GM19438 (cell line): Measurements from ENCODE around the gene STXBP6.
"Not testable (repeated sequence)": the region's sequence is repeated elsewhere in the genome, so short reads cannot be mapped to it uniquely, and the experiment has no call there.

Experiments used
- ATAC-seq: cut with Tn5 transposase; IDR thresholded peaks from one replicate; pipeline ENCODE4 v1.9.1; 2021; ENCODE audit warnings: low read depth; ENCODE audit not compliant: unreplicated experiment

STXBP6 gene

GRCh38 chr14:24840204-24840893 lies 209.6 kb downstream of the STXBP6 start:
- no peak for ATAC-seq

- no peak for ATAC-seq
These were observed 210.2 kb downstream of the STXBP6 start for GRCh38 chr14:24839617-24840203.

DNA sequence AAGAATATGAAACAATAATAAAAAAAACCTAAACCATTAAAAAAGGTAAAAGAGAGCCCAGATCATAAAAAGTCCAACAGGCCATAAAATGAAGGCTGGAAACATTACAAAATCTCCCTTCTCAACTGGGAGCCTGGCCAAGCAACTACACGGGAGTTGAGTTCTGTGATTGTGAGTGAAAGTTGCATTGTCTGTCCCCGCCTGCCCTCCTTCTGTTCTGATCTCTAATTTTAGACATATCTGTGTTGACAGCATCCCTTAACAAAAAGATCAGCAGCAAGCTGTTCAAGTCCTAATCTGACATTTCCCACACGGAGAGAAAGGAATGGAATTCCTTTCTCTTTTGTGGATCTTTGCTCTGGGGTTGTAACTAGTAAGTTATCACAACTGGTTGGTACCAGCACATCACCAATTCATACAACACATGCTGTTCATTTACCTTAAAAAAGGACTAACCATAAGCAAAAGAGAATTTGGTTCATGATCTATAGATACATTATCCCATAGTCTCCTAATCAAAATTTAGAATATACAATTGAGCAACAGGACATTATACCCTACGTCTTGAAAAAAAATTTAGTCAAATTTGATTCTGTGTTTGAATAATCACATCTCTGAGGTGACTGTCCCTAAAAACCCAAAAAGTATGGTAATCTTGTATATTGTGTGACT lies 210.9 kb downstream of the STXBP6 start:
- ATAC-seq, result no peak

DNA sequence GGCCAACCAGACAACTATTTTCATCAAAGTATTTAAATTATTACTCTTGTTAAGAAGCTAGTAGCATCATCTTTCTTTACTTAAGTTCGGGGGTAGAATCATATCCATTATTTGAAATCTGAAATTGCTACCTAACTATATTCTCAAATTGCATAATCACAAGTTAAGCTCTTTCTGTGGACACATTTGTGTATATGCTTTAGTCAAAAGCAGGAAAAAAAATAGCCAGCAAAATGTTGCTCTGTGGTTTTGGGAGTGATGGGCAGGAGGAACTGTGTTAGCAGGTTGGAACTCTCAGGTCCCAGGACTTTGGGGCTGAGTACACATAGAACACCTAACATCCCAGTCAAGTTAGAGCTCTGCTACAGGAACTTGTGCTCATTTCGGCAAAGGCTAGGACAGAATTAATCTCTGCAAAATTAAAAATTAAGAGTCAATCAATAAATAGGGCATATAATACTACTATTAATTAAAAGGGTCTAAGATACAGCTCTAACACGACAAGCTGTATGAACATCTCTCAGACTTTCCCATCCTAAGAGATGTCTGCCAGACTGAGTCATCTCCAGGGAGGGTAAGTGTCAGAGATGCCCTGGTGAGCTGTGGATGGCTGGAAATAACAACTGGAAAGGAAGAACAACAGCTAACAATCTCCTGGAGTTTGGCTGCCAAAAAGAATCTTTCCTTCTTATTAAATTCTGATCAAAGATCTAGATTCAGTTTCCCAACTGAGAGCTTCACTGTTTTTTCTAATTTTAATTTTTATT lies 212.5 kb downstream of the STXBP6 start:
- no peak for ATAC-seq

DNA sequence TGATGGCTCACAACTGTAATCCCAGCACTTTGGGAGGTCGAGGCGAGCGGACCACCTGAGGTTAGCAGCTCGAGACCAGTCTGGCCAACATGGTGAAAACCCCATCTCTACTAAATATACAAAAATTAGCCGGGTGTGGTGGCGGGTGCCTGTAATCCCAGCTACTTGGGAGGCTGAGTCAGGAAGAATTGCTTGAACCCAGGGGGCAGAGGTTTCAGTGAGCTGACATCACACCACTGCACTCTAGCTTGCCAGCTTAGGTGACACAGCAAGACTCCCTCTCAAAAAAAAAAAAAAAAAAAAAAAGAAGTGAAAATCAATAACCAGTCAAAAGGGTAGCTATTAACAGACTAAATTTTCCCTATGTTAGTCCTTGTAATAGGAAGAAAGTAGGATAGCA lies 213.6 kb downstream of the STXBP6 start:
- not testable (repeated sequence) for ATAC-seq

- ATAC-seq, result no peak
These were observed 215.0 kb downstream of the STXBP6 start for GRCh38 chr14:24834956-24835355.

GRCh38 chr14:24833385-24833784 lies 216.6 kb downstream of the STXBP6 start:
- no peak for ATAC-seq

- ATAC-seq, result no peak
These were observed 218.3 kb downstream of the STXBP6 start for GRCh38 chr14:24831677-24832076.

- ATAC-seq, result no peak
These were observed 220.1 kb downstream of the STXBP6 start for GRCh38 chr14:24829862-24830261.

DNA sequence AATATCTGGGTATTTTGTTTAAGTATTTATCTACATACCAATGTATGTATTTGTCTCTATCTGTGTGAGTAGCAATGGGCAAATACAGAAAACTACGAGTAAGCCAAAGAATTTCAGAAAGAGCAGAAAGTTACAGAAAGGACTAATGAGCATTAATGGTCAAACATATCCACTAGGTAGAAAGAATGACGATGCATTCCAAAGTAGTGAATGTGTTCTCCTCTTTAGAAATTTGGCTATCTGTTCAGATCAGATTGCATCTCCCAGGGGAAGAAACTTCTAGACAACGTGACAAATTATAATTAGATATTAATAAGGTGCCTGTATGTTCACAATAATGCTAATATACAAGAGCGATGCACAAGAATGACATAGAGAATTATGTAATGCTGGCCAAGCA lies 221.5 kb downstream of the STXBP6 start:
- no peak for ATAC-seq

- no peak for ATAC-seq
These were observed 223.6 kb downstream of the STXBP6 start for GRCh38 chr14:24826390-24826789.

GRCh38 chr14:24820616-24821015 lies 229.3 kb downstream of the STXBP6 start:
- no peak for ATAC-seq

DNA sequence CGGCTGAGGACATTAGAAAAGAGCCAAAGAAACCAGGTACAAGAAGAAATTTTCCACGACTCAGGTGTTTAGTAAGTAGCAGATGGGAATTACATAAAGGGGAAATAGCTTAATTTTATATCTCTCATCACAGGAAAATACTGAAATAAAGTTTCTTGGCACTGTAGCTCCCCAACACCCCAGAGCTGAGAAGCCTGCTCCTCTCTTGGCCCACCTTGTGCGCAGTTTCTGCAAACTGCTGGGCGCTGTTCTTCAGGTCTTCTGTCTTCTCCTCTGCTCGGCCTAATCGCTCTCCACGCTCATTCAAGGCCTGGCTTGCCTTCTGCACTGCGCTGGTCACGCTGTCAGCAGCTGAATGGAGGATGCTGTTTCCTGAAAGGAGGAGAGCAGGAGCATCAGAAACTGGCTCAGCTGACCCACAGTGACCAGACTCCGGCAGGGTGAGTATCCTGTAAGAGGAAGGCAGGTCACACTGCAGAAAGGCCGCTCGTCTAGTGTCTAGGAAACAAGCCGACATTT lies 231.1 kb downstream of the STXBP6 start:
- ATAC-seq, result no peak

DNA sequence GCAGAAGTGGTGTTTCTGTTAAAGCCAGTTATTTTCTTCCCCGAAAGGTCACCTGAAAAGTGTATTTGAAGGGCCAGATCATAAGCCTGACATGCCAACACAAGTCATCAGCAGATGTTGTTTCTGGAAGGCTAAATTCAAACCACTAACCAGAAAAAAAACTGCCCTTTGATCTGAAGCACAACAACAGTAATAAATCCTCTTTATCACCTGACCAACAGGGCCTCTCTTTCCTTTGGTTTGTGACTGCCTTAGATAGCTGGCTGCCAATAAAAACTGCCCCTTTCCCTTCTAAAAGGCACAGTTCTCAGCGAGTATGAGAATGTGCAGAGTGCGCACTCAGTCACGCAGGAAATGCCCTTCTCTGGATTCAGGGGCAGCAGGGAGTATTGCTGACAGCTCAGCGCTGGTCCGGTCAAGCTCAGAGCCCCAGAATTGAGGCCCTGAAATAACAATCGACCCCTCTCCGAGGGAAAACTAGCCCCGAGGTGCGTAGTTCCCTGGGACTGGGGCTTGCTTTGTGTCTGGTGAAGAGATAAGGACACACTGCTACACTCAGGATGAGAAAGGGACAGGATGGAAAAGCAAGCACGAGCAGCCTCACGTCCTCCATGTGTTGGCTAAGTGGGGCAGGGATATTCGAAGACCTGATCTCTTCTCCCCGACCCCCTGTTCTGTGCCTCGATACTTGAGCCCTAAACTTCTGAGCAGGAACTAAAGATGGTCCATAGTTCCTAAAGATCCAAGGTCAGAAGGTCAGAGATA lies 231.7 kb downstream of the STXBP6 start:
- ATAC-seq, result no peak

GRCh38 chr14:24817212-24818057 lies 232.5 kb downstream of the STXBP6 start:
- no peak for ATAC-seq

DNA sequence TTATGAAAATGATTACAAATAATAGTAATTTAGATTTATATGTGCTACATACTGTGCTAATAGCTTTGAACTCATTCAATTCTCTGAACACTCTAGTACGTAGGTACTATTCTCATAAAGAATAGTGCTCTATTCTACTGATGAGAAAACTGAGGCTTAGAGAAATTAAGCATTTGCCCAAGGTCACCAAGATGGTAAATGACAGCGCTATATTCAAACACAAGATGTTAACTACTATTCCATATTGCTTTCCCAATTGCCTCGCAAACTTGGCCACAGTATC lies 233.1 kb downstream of the STXBP6 start:
- ATAC-seq, result no peak

GRCh38 chr14:24816011-24816928 lies 233.7 kb downstream of the STXBP6 start:
- no peak for ATAC-seq

DNA sequence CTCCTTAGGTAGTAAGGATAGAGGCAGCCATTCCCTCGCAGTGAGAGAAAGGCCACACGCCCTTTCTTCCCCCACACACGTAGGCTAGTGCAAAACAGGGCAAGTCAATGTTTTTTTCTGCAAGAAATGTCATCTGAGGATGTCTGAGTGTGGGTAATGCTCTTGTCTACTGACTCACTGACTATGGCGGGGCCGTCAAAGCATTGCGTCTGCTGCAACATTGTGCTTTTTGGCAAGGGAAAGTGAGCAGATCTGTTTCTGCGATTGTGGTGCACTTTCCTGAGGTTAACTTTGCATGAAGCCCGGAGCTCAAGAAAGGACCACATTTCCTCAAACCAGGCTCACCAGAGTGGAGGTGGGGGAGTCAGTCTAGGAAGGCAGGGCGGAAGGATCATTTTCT lies 234.4 kb downstream of the STXBP6 start:
- no peak for ATAC-seq

- ATAC-seq, result no peak
These were observed 235.0 kb downstream of the STXBP6 start for GRCh38 chr14:24814944-24815343.
